ENCODE measurements around the gene ISG20. TPM values are rescaled to one million over a fixed set of nuclear protein-coding genes. Genes with fewer than 3 reads are reported as not detected.

Gene ISG20
- polyA plus RNA-seq, 1 experiment, result 4.2 TPM

GRCh38 chr15:88623632-88624031 is 15.2 kb upstream of the ISG20 start:
- TF ChIP-seq CTCF (IDR thresholded peaks at IDR 0.05; ENCODE audit: insufficient read depth, low read depth, low read length), result no peak
- POLR2A ChIA-PET, result no interaction called here
- Histone ChIP-seq H3K4me3 (ENCODE audit: low read depth, low read length) (no peak overlapping the region), H3K27me3 (ENCODE audit: control insufficient read depth, insufficient read depth, low read length) (no peaks in the 10 kb centered on the region), H3K36me3 (ENCODE audit: control insufficient read depth, insufficient read depth, low read length) (peaks cover 15% of the 10 kb centered on the region)
- DNase-seq (ENCODE audit: low read depth), result no peak
- CTCF ChIA-PET, result interaction anchor here (0.7 to 3.2 kb wide), 12 partner anchors 8 to 275 kb away, joined by 3 to 24 read pairs (median 4); no protein-coding TSS in a partner anchor

GRCh38 chr15:88624156-88624970 is 14.5 kb upstream of the ISG20 start:
- ChIA-PET POLR2A (interaction anchor here (0.6 kb wide), 2 partner anchors 150 to 252 kb away, joined by 6 to 20 read pairs; no protein-coding TSS in a partner anchor), CTCF (interaction anchor here (0.6 to 3.2 kb wide), 17 partner anchors 9 to 281 kb away, joined by 3 to 24 read pairs (median 4); partner anchors contain the start of gene ISG20)
- peak; percentile 51 for TF ChIP-seq CTCF (IDR thresholded peaks at IDR 0.05; ENCODE audit: insufficient read depth, low read depth, low read length)
- Histone ChIP-seq H3K36me3 (ENCODE audit: control insufficient read depth, insufficient read depth, low read length) (peaks cover 22% of the 10 kb centered on the region), H3K4me3 (ENCODE audit: low read depth, low read length) (no peak overlapping the region), H3K27me3 (ENCODE audit: control insufficient read depth, insufficient read depth, low read length) (no peaks in the 10 kb centered on the region)
- DNase-seq (ENCODE audit: low read depth), result no peak

DNA sequence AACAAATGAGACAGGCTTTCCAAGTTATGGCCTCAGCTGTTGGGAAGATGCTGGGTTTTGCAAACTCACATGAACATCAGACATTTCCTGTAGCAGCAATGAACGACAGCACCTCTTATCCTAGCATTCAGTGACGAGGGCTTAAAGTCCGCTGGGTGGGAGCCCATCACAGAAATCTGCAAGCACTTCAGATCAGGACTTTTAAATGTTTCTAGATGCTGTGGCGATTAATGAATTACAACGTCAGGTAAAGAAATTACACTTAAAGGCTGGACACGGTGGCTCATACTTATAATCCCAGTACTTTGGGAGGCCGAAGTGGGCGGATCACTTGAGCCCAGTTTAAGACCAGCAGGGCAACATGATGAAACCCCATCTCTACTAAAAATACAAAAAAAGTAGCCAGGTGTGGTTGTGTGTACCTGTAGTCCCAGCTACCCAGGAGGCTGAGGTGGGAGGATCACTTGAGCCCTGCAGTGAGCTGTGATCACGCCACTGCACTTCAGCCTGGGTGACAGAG is 13.8 kb upstream of the ISG20 start:
- DNase-seq (ENCODE audit: low read depth), result no peak
- H3K27me3 ChIP-seq (ENCODE audit: control insufficient read depth, insufficient read depth, low read length), result no peaks in the 10 kb centered on the region
- peaks cover 29% of the 10 kb centered on the region for H3K36me3 ChIP-seq (ENCODE audit: control insufficient read depth, insufficient read depth, low read length)
- TF ChIP-seq CTCF (IDR thresholded peaks at IDR 0.05; ENCODE audit: insufficient read depth, low read depth, low read length), result no peak
- ChIA-PET CTCF (interaction anchor here (0.6 to 3.2 kb wide), 16 partner anchors 9 to 280 kb away, joined by 3 to 24 read pairs (median 4); partner anchors contain the start of gene ISG20), POLR2A (interaction anchor here (0.6 kb wide), 2 partner anchors 150 to 251 kb away, joined by 6 to 20 read pairs; no protein-coding TSS in a partner anchor)
- no peak overlapping the region for H3K4me3 ChIP-seq (ENCODE audit: low read depth, low read length)

- H3K36me3 ChIP-seq (ENCODE audit: control insufficient read depth, insufficient read depth, low read length), result peaks cover 37% of the 10 kb centered on the region
- no peaks in the 10 kb centered on the region for H3K27me3 ChIP-seq (ENCODE audit: control insufficient read depth, insufficient read depth, low read length)
These were observed 12.7 kb upstream of the ISG20 start for GRCh38 chr15:88625943-88626741.

More at GRCh38 chr15:88625943-88626741, 12.7 kb upstream of the ISG20 start:
- no peak overlapping the region for H3K4me3 ChIP-seq (ENCODE audit: low read depth, low read length)
- DNase-seq (ENCODE audit: low read depth), result no peak
- TF ChIP-seq CTCF (IDR thresholded peaks at IDR 0.05; ENCODE audit: insufficient read depth, low read depth, low read length), result no peak
- ChIA-PET POLR2A (interaction anchor here (0.5 kb wide), 1 partner anchor 15 kb away, joined by 4 read pairs; no protein-coding TSS in a partner anchor), CTCF (interaction anchor here (0.8 to 3.2 kb wide), 3 partner anchors 10 to 208 kb away, joined by 3 to 21 read pairs (median 13); partner anchors contain the start of gene ISG20)

All from BJ (cell line).